SK-N-SH treated with all-trans-retinoic acid at 6 μM for 48 hours (cell line): ENCODE measurements around the gene FES.

Experiments
- ATAC-seq: fragments of 200-7000 bp; cut with Tn5 transposase; 3 replicates; pipeline ENCODE4 v1.9.1; 2020; ENCODE audit warnings: mild to moderate bottlenecking, moderate library complexity
- ARNTL ChIP-seq: fragments of 450-650 bp; formaldehyde crosslinking; IDR thresholded peaks from 2 replicates; pipeline ENCODE4 v1.5.0; 2020; ENCODE audit warnings: low read depth, mild to moderate bottlenecking, moderate library complexity, borderline replicate concordance
- BACH2 ChIP-seq: fragments of 250-450 bp; sonication (Bioruptor Pico); IDR thresholded peaks from 2 replicates; pipeline ENCODE4 v1.9.0; 2021; ENCODE audit warnings: mild to moderate bottlenecking, borderline replicate concordance
- CSDC2 ChIP-seq: fragments of 250-450 bp; sonication (Bioruptor Pico); IDR thresholded peaks from 2 replicates; pipeline ENCODE4 v1.5.0; 2020; ENCODE audit warnings: mild to moderate bottlenecking, moderate library complexity
- ESRRG ChIP-seq: fragments of 250-450 bp; sonication (Bioruptor Pico); IDR thresholded peaks from 2 replicates; pipeline ENCODE4 v1.6.1; 2021; ENCODE audit warnings: mild to moderate bottlenecking
- GLIS3 ChIP-seq: fragments of 250-450 bp; sonication (Bioruptor Pico); IDR thresholded peaks from 2 replicates; pipeline ENCODE4 v1.5.0; 2020; ENCODE audit warnings: mild to moderate bottlenecking, moderate library complexity
- ISL1 ChIP-seq: fragments of 250-450 bp; sonication (Bioruptor Pico); IDR thresholded peaks from 2 replicates; pipeline ENCODE4 v2.1.2; 2022; ENCODE audit warnings: mild to moderate bottlenecking, moderate library complexity
- OSR1 ChIP-seq: fragments of 250-450 bp; sonication (Bioruptor Pico); IDR thresholded peaks from 2 replicates; pipeline ENCODE4 v1.8.0; 2022; ENCODE audit warnings: moderate library complexity, mild to moderate bottlenecking, inconsistent platforms
- PPARA ChIP-seq: fragments of 250-450 bp; sonication (Bioruptor Pico); IDR thresholded peaks from 2 replicates; pipeline ENCODE4 v1.5.0; 2020; ENCODE audit warnings: mild to moderate bottlenecking, borderline replicate concordance
- SNAI2 ChIP-seq: fragments of 250-450 bp; sonication (Bioruptor Pico); IDR thresholded peaks from 2 replicates; pipeline ENCODE4 v1.5.0; 2020; ENCODE audit warnings: mild to moderate bottlenecking, moderate library complexity
- TCF4 ChIP-seq: fragments of 250-450 bp; sonication (Bioruptor Pico); IDR thresholded peaks from 2 replicates; pipeline ENCODE4 v1.8.0; 2021; ENCODE audit warnings: mild to moderate bottlenecking, moderate library complexity, borderline replicate concordance
- TOX ChIP-seq: fragments of 250-450 bp; sonication (Bioruptor Pico); IDR thresholded peaks from 2 replicates; pipeline ENCODE4 v1.8.0; 2021; ENCODE audit warnings: mild to moderate bottlenecking, moderate library complexity, borderline replicate concordance
- ZC3H10 ChIP-seq: fragments of 250-450 bp; sonication (Bioruptor Pico); IDR thresholded peaks from 2 replicates; pipeline ENCODE4 v1.5.1; 2021; ENCODE audit warnings: mild to moderate bottlenecking, moderate library complexity
- ZFP3 ChIP-seq: fragments of 250-450 bp; sonication (Bioruptor Pico); IDR thresholded peaks from 2 replicates; pipeline ENCODE4 v1.5.0; 2020; ENCODE audit warnings: mild to moderate bottlenecking, moderate library complexity
- ZFP30 ChIP-seq: fragments of 450-650 bp; formaldehyde crosslinking; IDR thresholded peaks from 2 replicates; pipeline ENCODE4 v1.5.0; 2022; ENCODE audit warnings: mild to moderate bottlenecking, moderate library complexity
- ZNF70 ChIP-seq: fragments of 450-650 bp; formaldehyde crosslinking; IDR thresholded peaks from 2 replicates; pipeline ENCODE4 v1.5.0; 2020; ENCODE audit warnings: mild to moderate bottlenecking, moderate library complexity
- ZNF8 ChIP-seq: fragments of 450-650 bp; formaldehyde crosslinking; IDR thresholded peaks from 2 replicates; pipeline ENCODE4 v1.5.0; 2020; ENCODE audit warnings: mild to moderate bottlenecking, moderate library complexity
- TF ChIP-seq, protein P1 (sequence below): fragments of 250-450 bp; sonication (Bioruptor Pico); IDR thresholded peaks from 2 replicates; pipeline ENCODE4 v1.5.1; 2020; ENCODE audit warnings: low read depth, mild to moderate bottlenecking, moderate library complexity
- TF ChIP-seq, protein P2 (sequence below): fragments of 250-450 bp; sonication (Bioruptor Pico); IDR thresholded peaks from 2 replicates; pipeline ENCODE4 v1.8.0; 2020; ENCODE audit warnings: mild to moderate bottlenecking, moderate library complexity, borderline replicate concordance
- TF ChIP-seq, protein P3 (sequence below): fragments of 250-450 bp; sonication (Bioruptor Pico); IDR thresholded peaks from 2 replicates; pipeline ENCODE4 v1.5.1; 2021; ENCODE audit warnings: mild to moderate bottlenecking, moderate library complexity
- TF ChIP-seq, protein P4 (sequence below): fragments of 250-450 bp; sonication (Bioruptor Pico); IDR thresholded peaks from 2 replicates; pipeline ENCODE4 v1.5.0; 2020; ENCODE audit warnings: mild to moderate bottlenecking, moderate library complexity

Gene FES

DNA sequence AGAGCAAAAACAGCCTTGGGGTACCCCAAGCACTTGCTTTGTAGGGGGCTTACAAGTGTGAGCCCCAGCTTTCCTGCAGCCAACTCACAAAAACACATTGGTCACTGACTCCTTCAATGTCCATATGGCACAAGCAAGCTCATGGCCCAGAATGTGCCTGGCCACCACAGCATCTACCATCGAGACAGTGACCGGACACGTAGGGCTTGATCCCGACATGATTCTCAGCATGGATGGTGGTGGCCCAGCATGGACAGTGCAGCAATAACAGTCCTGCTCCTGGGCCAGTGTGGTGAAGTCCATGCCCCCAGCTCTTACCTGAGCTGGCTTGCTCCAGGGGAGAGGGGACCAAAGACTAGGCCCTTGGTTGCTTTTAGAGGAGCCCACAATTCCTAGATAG is 56.7 kb downstream of the FES start:
- TF ChIP-seq, protein P1, sequence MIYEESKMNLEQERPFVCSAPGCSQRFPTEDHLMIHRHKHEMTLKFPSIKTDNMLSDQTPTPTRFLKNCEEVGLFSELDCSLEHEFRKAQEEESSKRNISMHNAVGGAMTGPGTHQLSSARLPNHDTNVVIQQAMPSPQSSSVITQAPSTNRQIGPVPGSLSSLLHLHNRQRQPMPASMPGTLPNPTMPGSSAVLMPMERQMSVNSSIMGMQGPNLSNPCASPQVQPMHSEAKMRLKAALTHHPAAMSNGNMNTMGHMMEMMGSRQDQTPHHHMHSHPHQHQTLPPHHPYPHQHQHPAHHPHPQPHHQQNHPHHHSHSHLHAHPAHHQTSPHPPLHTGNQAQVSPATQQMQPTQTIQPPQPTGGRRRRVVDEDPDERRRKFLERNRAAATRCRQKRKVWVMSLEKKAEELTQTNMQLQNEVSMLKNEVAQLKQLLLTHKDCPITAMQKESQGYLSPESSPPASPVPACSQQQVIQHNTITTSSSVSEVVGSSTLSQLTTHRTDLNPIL (CRISPR knock-in tag) = no peak
- TF ChIP-seq OSR1 = no peak
- no peak for TF ChIP-seq GLIS3 (CRISPR knock-in tag)
- TF ChIP-seq CSDC2 (CRISPR knock-in tag) = no peak
- no peak for TF ChIP-seq ZNF70 (CRISPR knock-in tag)
- no peak for TF ChIP-seq ZNF8 (CRISPR knock-in tag)
- TF ChIP-seq BACH2 (CRISPR knock-in tag) = no peak
- TF ChIP-seq, protein P2, sequence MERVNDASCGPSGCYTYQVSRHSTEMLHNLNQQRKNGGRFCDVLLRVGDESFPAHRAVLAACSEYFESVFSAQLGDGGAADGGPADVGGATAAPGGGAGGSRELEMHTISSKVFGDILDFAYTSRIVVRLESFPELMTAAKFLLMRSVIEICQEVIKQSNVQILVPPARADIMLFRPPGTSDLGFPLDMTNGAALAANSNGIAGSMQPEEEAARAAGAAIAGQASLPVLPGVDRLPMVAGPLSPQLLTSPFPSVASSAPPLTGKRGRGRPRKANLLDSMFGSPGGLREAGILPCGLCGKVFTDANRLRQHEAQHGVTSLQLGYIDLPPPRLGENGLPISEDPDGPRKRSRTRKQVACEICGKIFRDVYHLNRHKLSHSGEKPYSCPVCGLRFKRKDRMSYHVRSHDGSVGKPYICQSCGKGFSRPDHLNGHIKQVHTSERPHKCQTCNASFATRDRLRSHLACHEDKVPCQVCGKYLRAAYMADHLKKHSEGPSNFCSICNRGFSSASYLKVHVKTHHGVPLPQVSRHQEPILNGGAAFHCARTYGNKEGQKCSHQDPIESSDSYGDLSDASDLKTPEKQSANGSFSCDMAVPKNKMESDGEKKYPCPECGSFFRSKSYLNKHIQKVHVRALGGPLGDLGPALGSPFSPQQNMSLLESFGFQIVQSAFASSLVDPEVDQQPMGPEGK (CRISPR knock-in tag) = no peak
- TF ChIP-seq ZFP3 (CRISPR knock-in tag) = no peak
- TF ChIP-seq, protein P3, sequence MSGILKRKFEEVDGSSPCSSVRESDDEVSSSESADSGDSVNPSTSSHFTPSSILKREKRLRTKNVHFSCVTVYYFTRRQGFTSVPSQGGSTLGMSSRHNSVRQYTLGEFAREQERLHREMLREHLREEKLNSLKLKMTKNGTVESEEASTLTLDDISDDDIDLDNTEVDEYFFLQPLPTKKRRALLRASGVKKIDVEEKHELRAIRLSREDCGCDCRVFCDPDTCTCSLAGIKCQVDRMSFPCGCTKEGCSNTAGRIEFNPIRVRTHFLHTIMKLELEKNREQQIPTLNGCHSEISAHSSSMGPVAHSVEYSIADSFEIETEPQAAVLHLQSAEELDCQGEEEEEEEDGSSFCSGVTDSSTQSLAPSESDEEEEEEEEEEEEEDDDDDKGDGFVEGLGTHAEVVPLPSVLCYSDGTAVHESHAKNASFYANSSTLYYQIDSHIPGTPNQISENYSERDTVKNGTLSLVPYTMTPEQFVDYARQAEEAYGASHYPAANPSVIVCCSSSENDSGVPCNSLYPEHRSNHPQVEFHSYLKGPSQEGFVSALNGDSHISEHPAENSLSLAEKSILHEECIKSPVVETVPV = no peak
- no peak for TF ChIP-seq ESRRG (CRISPR knock-in tag)
- no peak for TF ChIP-seq ISL1
- no peak for ATAC-seq

DNA sequence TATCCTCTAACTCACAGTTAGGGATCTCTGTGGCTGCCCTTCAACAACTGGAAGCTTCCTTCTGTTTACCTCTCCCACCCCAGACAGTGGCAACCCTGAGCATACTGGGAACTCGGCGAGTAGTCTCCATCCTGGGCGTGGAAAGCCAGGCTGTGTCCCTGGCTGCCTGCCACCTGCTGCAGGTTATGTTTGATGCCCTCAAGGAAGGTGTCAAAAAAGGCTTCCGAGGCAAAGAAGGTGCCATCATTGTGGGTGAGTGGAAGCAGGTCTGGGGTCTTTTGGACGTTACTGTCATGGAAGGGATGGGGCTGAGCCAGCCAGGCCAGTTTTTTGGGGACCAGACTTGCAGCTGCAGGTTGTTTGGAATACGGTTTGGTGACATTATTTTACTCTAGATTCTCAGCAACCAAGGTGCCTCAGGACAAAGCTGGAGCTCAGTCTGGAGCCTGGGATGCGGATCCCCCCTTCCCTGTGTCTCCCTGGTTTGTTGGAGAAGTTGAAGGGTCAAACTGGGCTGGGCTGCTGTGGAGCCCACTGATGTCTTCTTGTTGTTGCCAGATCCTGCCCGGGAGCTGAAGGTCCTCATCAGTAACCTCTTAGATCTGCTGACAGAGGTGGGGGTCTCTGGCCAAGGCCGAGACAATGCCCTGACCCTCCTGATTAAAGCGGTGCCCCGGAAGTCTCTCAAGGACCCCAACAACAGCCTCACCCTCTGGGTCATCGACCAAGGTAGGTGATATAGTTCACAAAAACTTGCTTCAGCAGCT is 58.2 kb downstream of the FES start:
- TF ChIP-seq ZFP3 (CRISPR knock-in tag) (no peak), ZC3H10 (CRISPR knock-in tag) (no peak), GLIS3 (CRISPR knock-in tag) (no peak), ZFP30 (CRISPR knock-in tag) (no peak), ISL1 (no peak), ESRRG (CRISPR knock-in tag) (no peak), TOX (no peak), ZNF70 (CRISPR knock-in tag) (no peak), OSR1 (no peak), TCF4 (no peak), BACH2 (CRISPR knock-in tag) (no peak), CSDC2 (CRISPR knock-in tag) (no peak), PPARA (CRISPR knock-in tag) (no peak), SNAI2 (CRISPR knock-in tag) (no peak), ARNTL (CRISPR knock-in tag) (no peak), ZNF8 (CRISPR knock-in tag) (no peak)
- TF ChIP-seq, protein P2 (CRISPR knock-in tag) = no peak
- TF ChIP-seq, protein P4, sequence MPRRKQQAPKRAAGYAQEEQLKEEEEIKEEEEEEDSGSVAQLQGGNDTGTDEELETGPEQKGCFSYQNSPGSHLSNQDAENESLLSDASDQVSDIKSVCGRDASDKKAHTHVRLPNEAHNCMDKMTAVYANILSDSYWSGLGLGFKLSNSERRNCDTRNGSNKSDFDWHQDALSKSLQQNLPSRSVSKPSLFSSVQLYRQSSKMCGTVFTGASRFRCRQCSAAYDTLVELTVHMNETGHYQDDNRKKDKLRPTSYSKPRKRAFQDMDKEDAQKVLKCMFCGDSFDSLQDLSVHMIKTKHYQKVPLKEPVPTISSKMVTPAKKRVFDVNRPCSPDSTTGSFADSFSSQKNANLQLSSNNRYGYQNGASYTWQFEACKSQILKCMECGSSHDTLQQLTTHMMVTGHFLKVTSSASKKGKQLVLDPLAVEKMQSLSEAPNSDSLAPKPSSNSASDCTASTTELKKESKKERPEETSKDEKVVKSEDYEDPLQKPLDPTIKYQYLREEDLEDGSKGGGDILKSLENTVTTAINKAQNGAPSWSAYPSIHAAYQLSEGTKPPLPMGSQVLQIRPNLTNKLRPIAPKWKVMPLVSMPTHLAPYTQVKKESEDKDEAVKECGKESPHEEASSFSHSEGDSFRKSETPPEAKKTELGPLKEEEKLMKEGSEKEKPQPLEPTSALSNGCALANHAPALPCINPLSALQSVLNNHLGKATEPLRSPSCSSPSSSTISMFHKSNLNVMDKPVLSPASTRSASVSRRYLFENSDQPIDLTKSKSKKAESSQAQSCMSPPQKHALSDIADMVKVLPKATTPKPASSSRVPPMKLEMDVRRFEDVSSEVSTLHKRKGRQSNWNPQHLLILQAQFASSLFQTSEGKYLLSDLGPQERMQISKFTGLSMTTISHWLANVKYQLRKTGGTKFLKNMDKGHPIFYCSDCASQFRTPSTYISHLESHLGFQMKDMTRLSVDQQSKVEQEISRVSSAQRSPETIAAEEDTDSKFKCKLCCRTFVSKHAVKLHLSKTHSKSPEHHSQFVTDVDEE = no peak
- TF ChIP-seq, protein P1 (CRISPR knock-in tag) = no peak
- no peak for ATAC-seq
